ENCODE measurements around the gene ACTRT1.

ACTRT1 gene

DNA sequence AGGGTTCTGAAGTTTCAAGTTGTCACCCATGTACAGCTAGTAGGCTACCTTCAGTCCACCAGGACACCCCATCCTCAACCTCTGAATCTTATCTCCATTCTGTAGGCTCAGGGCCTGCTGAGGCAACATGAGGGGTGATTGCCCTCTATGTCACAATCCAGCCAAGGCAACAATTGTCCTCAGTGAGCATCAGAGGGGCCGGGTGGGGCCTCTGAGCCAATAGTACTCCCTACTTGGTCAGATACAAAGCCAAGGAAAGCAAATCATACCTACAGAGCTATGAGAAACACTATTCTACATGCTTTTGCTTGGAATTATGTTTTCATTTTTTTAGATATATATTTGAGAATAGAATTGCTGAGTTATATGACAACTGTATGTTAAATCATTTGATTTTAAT lies at the start of gene ACTRT1:
Gene ACTRT1, minus strand, starts transcription at position 101 of the 400 bp plus-strand sequence. CDS start 197 bp downstream, outside the sequence.
- no peak for DNase-seq

GRCh38 chrX:128078545-128078944 lies 26.3 kb upstream of the ACTRT1 start:
- no peak for DNase-seq

- no peak for DNase-seq
Observed at GRCh38 chrX:128057421-128057820, 5.2 kb upstream of the ACTRT1 start.

DNA sequence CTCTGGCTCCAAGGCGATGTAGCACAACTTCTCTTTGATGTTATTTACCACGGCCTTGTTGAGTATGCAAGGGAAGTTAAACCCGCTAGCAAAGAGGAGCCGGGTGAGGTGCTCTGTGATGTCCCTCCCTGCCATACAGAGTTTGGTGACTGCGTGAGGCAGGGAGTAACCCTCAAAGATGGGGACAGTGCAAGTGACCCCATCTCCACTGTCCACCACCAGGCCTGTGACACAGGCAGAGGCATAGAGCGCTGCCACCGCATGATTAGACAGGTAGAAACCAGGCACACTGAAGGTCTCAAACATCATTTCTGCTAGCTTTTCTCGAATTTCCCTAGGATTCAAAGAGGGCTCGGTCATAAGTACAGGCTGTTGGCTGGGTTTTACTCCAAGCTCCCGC lies 677 bp downstream of the ACTRT1 start:
- no peak for DNase-seq

GRCh38 chrX:128035318-128035717 lies 16.9 kb downstream of the ACTRT1 start:
- no peak for DNase-seq

GRCh38 chrX:128021566-128021965 lies 30.6 kb downstream of the ACTRT1 start:
- no peak for DNase-seq

DNA sequence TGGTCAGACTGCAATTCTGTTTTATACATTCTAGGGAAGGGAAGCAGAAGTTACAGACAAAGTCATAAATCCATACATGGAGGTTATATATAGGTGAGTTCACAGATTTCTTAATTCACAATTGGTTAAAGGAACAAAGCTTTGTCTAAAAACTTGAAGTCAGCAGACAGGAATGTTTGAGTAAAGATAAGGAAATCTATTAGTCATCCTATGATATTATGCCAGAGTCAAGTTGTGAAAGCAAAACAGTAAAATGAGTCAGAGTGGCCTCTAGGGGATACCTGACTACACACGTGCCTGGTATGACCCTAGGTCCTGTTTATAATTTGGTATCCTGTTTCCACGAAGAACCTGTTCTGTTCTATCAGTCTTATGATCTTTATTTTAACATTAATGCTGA lies 31.5 kb downstream of the ACTRT1 start:
- DNase-seq = no peak

DNA sequence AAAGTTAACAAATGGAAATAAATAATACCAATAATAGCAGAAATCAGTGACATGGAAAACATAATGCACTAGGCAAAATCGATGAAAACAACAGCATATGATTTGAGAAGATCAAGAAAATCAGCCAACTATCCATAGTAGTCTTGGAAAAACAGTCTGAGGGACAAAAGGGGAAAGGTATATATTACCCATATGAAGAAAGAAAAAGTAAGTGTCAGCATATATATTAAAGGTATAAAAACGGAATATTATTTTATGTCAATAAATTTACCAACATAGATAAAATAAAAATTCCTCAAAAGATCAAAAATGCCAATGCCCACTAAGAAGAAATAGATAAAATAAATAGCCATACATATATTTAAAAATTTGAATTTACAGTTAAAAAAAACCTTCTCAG lies 33.0 kb downstream of the ACTRT1 start:
- DNase-seq = no peak

DNA sequence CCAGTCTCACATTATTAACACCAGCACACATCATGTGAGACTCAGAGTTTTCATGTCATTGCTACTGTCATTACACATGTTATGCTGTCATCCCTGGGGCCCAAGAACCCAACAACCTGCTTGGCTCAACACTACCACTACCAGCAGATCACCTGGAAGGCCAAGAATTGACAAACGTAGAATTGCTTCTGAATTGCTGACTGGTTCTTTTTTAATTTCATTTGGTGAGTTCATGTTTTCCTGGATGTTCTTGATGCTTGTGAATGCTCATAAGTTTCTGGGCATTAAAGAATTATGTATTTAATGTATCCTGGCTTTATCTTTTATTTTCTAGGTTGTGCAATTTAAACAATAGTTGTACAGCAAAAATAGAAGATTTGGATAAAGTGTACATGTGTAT lies 40.2 kb downstream of the ACTRT1 start:
- DNase-seq = no peak

DNA sequence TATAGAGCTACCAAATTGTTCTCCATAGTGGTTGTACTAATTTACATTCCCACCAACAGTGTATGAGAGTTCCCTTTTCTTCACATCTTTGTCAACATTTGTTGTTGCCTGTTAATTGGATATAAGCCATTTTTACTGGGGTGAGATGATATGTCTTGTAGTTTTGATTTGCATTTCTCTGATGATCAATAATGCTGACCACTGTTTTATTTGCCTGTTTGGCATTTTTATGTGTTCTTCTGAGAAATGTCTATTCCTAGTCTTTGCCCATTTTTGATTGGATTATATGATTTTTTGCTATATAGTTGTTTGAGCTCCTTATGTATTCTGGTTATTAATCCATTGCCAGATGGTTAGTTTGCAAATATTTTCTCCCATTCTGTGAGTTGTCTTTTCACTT lies 44.3 kb downstream of the ACTRT1 start:
- DNase-seq = no peak
